H1 (cell line): Measurements from ENCODE around the gene MTAP. TPM values are rescaled to one million over a fixed set of nuclear protein-coding genes. Genes with fewer than 3 reads are reported as not detected.

Source experiments
- CTCF ChIA-PET: fragments of 300-600 bp; sonication (Branson Sonifier 250); formaldehyde crosslinking; loops from one replicate; lab custom pipeline; 2021; ENCODE audit not compliant: partially characterized antibody; lab: Charles Lee
- POLR2A ChIA-PET: fragments of 300-600 bp; sonication (Branson Sonifier 250); formaldehyde crosslinking; loops from one replicate; lab custom pipeline; 2021; ENCODE audit warnings: inconsistent platforms; ENCODE audit not compliant: partially characterized antibody; lab: Charles Lee
- DNase-seq, 2 experiments: peaks; one replicate each; pipeline versions ENCODE4 v3.0.0 to v3.0.0-alpha.2; 2010 to 2022; ENCODE audit warnings: low spot score in 2 of 2, low read depth in 1 of 2, mixed read lengths in 1 of 2
- FAIRE-seq: peaks from 2 replicates; lab custom pipeline; 2011; peaks lifted over from hg19 to GRCh38; lab: Jason Lieb, UNC
- H2AFZ ChIP-seq: 2 replicates; pipeline ENCODE4 v1.8.1; 2012; ENCODE audit warnings: low read length, inconsistent platforms
- H2AK5ac ChIP-seq: 2 replicates; pipeline ENCODE4 v1.6.1; 2013; ENCODE audit warnings: low read depth, low read length
- H2BK120ac ChIP-seq: replicated peaks from 2 replicates; pipeline ENCODE3; 2013; ENCODE audit warnings: low read depth, low read length, inconsistent platforms
- H2BK12ac ChIP-seq: 2 replicates; pipeline ENCODE4 v1.6.1; 2013; ENCODE audit warnings: low read depth, low read length
- H2BK15ac ChIP-seq: 2 replicates; pipeline ENCODE4 v1.6.1; 2013; ENCODE audit warnings: low read length
- H2BK20ac ChIP-seq: 2 replicates; pipeline ENCODE4 v1.6.1; 2013; ENCODE audit warnings: low read length
- H2BK5ac ChIP-seq: 2 replicates; pipeline ENCODE4 v1.6.1; 2013; ENCODE audit warnings: low read depth, low read length
- H3K14ac ChIP-seq: 2 replicates; pipeline ENCODE4 v1.6.1; 2013; ENCODE audit warnings: inconsistent platforms; ENCODE audit not compliant: insufficient read length
- H3K18ac ChIP-seq: 2 replicates; pipeline ENCODE4 v1.6.1; 2013; ENCODE audit warnings: low read length; ENCODE audit errors: extremely low read depth
- H3K23ac ChIP-seq: 2 replicates; pipeline ENCODE4 v1.6.1; 2013; ENCODE audit warnings: inconsistent platforms; ENCODE audit not compliant: insufficient read length
- H3K23me2 ChIP-seq: 2 replicates; pipeline ENCODE4 v1.6.1; 2013; ENCODE audit warnings: low read depth, low read length
- H3K27ac ChIP-seq: 2 replicates; pipeline ENCODE4 v1.6.1; 2011; ENCODE audit warnings: low read depth, low read length, inconsistent platforms
- H3K27me3 ChIP-seq, 4 experiments: replicated peaks in 1 of 4; 1 replicate in 1 of 4; 2 replicates in 3 of 4; pipeline versions ENCODE4 v1.6.1 to v1.8.1; 2011 to 2013; ENCODE audit warnings: low read length in 3 of 4, mild to moderate bottlenecking in 3 of 4, inconsistent platforms in 2 of 4, mixed read lengths in 2 of 4, moderate library complexity in 1 of 4; ENCODE audit not compliant: control insufficient read depth in 3 of 4, insufficient read depth in 3 of 4; ENCODE audit errors: extremely low read depth in 1 of 4
- H3K36me3 ChIP-seq, 4 experiments: 2 replicates each; pipeline versions ENCODE4 v1.6.1 to v1.8.1; 2011 to 2013; ENCODE audit warnings: mild to moderate bottlenecking in 4 of 4, low read length in 3 of 4, moderate library complexity in 2 of 4, control low read depth in 1 of 4, inconsistent platforms in 1 of 4; ENCODE audit not compliant: insufficient read depth in 4 of 4, control insufficient read depth in 2 of 4
- H3K4ac ChIP-seq: replicated peaks from 2 replicates; pipeline ENCODE3; 2013; ENCODE audit warnings: low read length, low read depth, mixed read lengths, inconsistent platforms; ENCODE audit not compliant: insufficient read length
- H3K4me1 ChIP-seq, 4 experiments: replicated peaks in 1 of 4; 1 replicate in 1 of 4; 2 replicates in 3 of 4; pipeline versions ENCODE4 v1.6.1 to v1.8.1; 2011 to 2013; ENCODE audit warnings: low read length in 3 of 4, inconsistent platforms in 2 of 4, mixed read lengths in 1 of 4; ENCODE audit not compliant: insufficient read depth in 4 of 4, control insufficient read depth in 3 of 4
- H3K4me2 ChIP-seq, 2 experiments: 2 replicates each; pipeline versions ENCODE4 v1.6.1 to v1.8.1; 2011 to 2013; ENCODE audit warnings: low read depth in 2 of 2, low read length in 2 of 2, control low read depth in 1 of 2, inconsistent platforms in 1 of 2, mild to moderate bottlenecking in 1 of 2; ENCODE audit not compliant: insufficient read depth in 1 of 2
- H3K4me3 ChIP-seq, 4 experiments: fragments of 200-600, 300-600 bp in 1 of 4; sonication (generic), shearing (Covaris generic), sonication (Bioruptor Twin) in 1 of 4; 2 replicates each; pipeline versions ENCODE4 v1.5.1 to v1.8.1; 2011 to 2016; ENCODE audit warnings: low read length in 4 of 4, low read depth in 3 of 4, control low read depth in 2 of 4, inconsistent platforms in 2 of 4, mild to moderate bottlenecking in 2 of 4, mixed read lengths in 1 of 4, moderate library complexity in 1 of 4; ENCODE audit not compliant: insufficient read depth in 2 of 4; ENCODE audit errors: extremely low read depth in 1 of 4
- H3K56ac ChIP-seq: replicated peaks from 2 replicates; pipeline ENCODE3; 2013; ENCODE audit warnings: low read depth, mild to moderate bottlenecking, mixed read lengths, low read length, inconsistent platforms; ENCODE audit not compliant: insufficient read length
- H3K79me1 ChIP-seq: 2 replicates; pipeline ENCODE4 v1.6.1; 2013; ENCODE audit warnings: low read depth, low read length, control low read depth
- H3K79me2 ChIP-seq, 2 experiments: 2 replicates each; pipeline versions ENCODE4 v1.6.1 to v1.8.1; 2012 to 2013; ENCODE audit warnings: low read length in 2 of 2, mild to moderate bottlenecking in 2 of 2, inconsistent platforms in 1 of 2; ENCODE audit not compliant: insufficient read depth in 2 of 2, control insufficient read depth in 1 of 2
- H3K9ac ChIP-seq, 4 experiments: replicated peaks in 1 of 4; 1 replicate in 1 of 4; 2 replicates in 3 of 4; pipeline versions ENCODE4 v1.6.1 to v1.8.1; 2011 to 2013; ENCODE audit warnings: low read depth in 3 of 4, low read length in 3 of 4, control low read depth in 2 of 4, mild to moderate bottlenecking in 2 of 4, moderate library complexity in 2 of 4, inconsistent platforms in 1 of 4; ENCODE audit errors: extremely low read depth in 1 of 4
- H3K9me3 ChIP-seq, 2 experiments: 2 replicates each; pipeline versions ENCODE4 v1.6.1 to v1.8.1; 2012 to 2013; ENCODE audit warnings: mild to moderate bottlenecking in 2 of 2, moderate library complexity in 2 of 2, control low read depth in 1 of 2, inconsistent platforms in 1 of 2, low read depth in 1 of 2, low read length in 1 of 2, mixed read lengths in 1 of 2; ENCODE audit not compliant: insufficient read depth in 2 of 2
- H4K20me1 ChIP-seq, 2 experiments: replicated peaks in 1 of 2; 2 replicates each; pipeline versions ENCODE3 to v1.8.1; 2011 to 2013; ENCODE audit warnings: inconsistent platforms in 2 of 2, low read length in 2 of 2, mild to moderate bottlenecking in 1 of 2; ENCODE audit not compliant: insufficient read depth in 2 of 2, control insufficient read depth in 1 of 2
- H4K5ac ChIP-seq: 2 replicates; pipeline ENCODE4 v1.6.1; 2013; ENCODE audit warnings: low read length, low read depth, mixed read lengths, inconsistent platforms; ENCODE audit not compliant: insufficient read length
- H4K8ac ChIP-seq: 2 replicates; pipeline ENCODE4 v1.8.0; 2013; ENCODE audit warnings: mild to moderate bottlenecking, moderate library complexity, low read length, inconsistent platforms; ENCODE audit not compliant: insufficient read depth; ENCODE audit errors: extremely low read depth
- H4K91ac ChIP-seq: replicated peaks from 2 replicates; pipeline ENCODE3; 2013; ENCODE audit warnings: low read length, mixed read lengths, inconsistent platforms; ENCODE audit not compliant: insufficient read length
- CHD1 ChIP-seq: IDR thresholded peaks from 2 replicates; pipeline ENCODE4 v1.6.1; 2012; ENCODE audit warnings: low read depth, low read length, improper control_type of control experiment
- GTF2F1 ChIP-seq: IDR thresholded peaks from 2 replicates; pipeline ENCODE4 v1.6.1; 2012; ENCODE audit warnings: low read depth, low read length, improper control_type of control experiment, borderline replicate concordance
- POLR2A ChIP-seq, 2 experiments: IDR thresholded peaks; 1 replicate in 1 of 2; 2 replicates in 1 of 2; pipeline ENCODE4 v1.6.1; 2011; ENCODE audit warnings: low read depth in 2 of 2, low read length in 2 of 2, mild to moderate bottlenecking in 2 of 2; ENCODE audit errors: control extremely low read depth in 1 of 2
- TAF7 ChIP-seq: optimal IDR thresholded peaks from 2 replicates; pipeline ENCODE3; 2011; ENCODE audit warnings: low read depth, mild to moderate bottlenecking, inconsistent platforms, low read length, moderate library complexity, borderline replicate concordance
- TEAD4 ChIP-seq: IDR thresholded peaks from 2 replicates; pipeline ENCODE4 v1.6.1; 2012; ENCODE audit warnings: low read depth, low read length, inconsistent platforms, mixed read lengths
- ZNF274 ChIP-seq: IDR thresholded peaks from 2 replicates; pipeline ENCODE4 v1.7.0; 2012; ENCODE audit warnings: low read length, borderline replicate concordance; ENCODE audit errors: extremely low read depth
- WGBS, 2 experiments: shearing (Covaris generic) in 1 of 2; methylation state at CpG; one replicate each; pipeline versions ENCODE4 v1.1.6 to v1.1.7; 2013 to 2015; ENCODE audit warnings: low lambda C conversion rate in 2 of 2, mixed read lengths in 2 of 2, inconsistent platforms in 1 of 2, low coverage in 1 of 2, missing lambda C conversion rate in 1 of 2; ENCODE audit not compliant: insufficient replicate concordance in 2 of 2, insufficient coverage in 1 of 2, insufficient read length in 1 of 2; ENCODE audit errors: extremely low coverage in 1 of 2, missing lambda C conversion rate in 1 of 2; 5-methylcytosine and 5-hydroxymethylcytosine counted together
- polyA plus RNA-seq, 7 experiments: library from polyadenylated mRNA; depleted of rRNA in 3 of 7; stranded (reverse) in 5 of 7; unstranded in 2 of 7; fragments of >200 nt in 5 of 7; fragments of 200-250 nt in 2 of 7; gene quantifications; 1 replicate in 5 of 7; 2 replicates in 1 of 7; 4 replicates in 1 of 7; pipeline versions ENCODE4 v1.2.1 to v1.2.3, GENCODE V29; 2011 to 2013; ENCODE audit warnings: missing spikeins in 2 of 7, mixed read lengths in 2 of 7
- total RNA-seq: library from RNA; stranded (reverse); fragmentation: NEBNext Ultra II Directional; extraction: Animal tissue kit (Norgen Biotek cat#: 25700); gene quantifications from 2 replicates; pipeline ENCODE4 v1.2.1, GENCODE V29; 2021

The MTAP gene
- total and polyA plus RNA-seq, 2 of the 8 experiments (the other 6 are each of a cell fraction or from before 2014, with no cell fraction given) = 16.4 to 100 TPM

- Histone ChIP-seq H3K9me3 (no peaks in the 10 kb centered on the region), H2BK5ac (no peak overlapping the region), H4K8ac (no peak overlapping the region), H3K79me1 (no peaks in the 10 kb centered on the region), H3K4me3 (no peak overlapping the region), H3K23ac (no peak overlapping the region), H4K5ac (no peak overlapping the region), H3K18ac (no peak overlapping the region), H4K91ac (no peak overlapping the region), H3K56ac (no peak overlapping the region), H2BK120ac (no peak overlapping the region), H2BK15ac (no peak overlapping the region), H2AFZ (no peak overlapping the region), H3K9ac (no peak overlapping the region), H2AK5ac (no peak overlapping the region), H3K27me3 (peaks cover 27 to 57% (median 38%) of the 10 kb centered on the region in 4 experiments), H3K36me3 (no peaks in the 10 kb centered on the region), H3K27ac (no peak overlapping the region), H3K4me1 (peaks cover 1 to 5% (median 3%) of the 10 kb centered on the region in 4 experiments; a peak in 4 of 7 replicates), H3K4ac (no peak overlapping the region), H2BK20ac (no peak overlapping the region), H3K14ac (no peak overlapping the region), H3K79me2 (no peaks in the 10 kb centered on the region), H2BK12ac (no peak overlapping the region), H3K23me2 (peaks cover 2% of the 10 kb centered on the region; the same call in 1 of the 2 replicates), H3K4me2 (no peak overlapping the region), H4K20me1 (peaks cover 0 to 2% of the 10 kb centered on the region in 2 experiments)
- CTCF ChIA-PET = interaction anchor here (0.6 to 2.4 kb wide), 8 partner anchors 10 to 133 kb away, joined by 3 to 12 read pairs (median 4); partner anchors contain the start of gene CDKN2B
- POLR2A ChIA-PET = no interaction called here
- no peak for FAIRE-seq
- DNase-seq = no peak
- no peak for TF ChIP-seq TAF7
- TF ChIP-seq CHD1 = no peak
- no peak for TF ChIP-seq GTF2F1
- TF ChIP-seq TEAD4 = no peak
- TF ChIP-seq POLR2A (IDR thresholded peaks at IDR 0.05; ENCODE audit: control extremely low read depth in 1 of 2, low read depth in 2 of 2, low read length in 2 of 2) = no peak
- no peak for TF ChIP-seq ZNF274
- WGBS, 2 experiments = 76% methylated on average over 5 of the region's 5 CpGs; no CpG with 5 or more reads in 1 of the 2 experiments
Observed at GRCh38 chr9:21985964-21986667, 183.7 kb downstream of the MTAP start.
